Activated T-helper 1 cell treated with anti-CD3 and anti-CD28 coated beads, Interleukin-2, amount 50 U/mL, for 16 hours (primary cell): Measurements from ENCODE around the gene IRAK1.
"Not testable (repeated sequence)": the region's sequence is repeated elsewhere in the genome, so short reads cannot be mapped to it uniquely, and the experiment has no call there.

Experiments used
- DNase-seq, 2 donors: peaks; one replicate each; pipeline ENCODE4 v3.0.0-alpha.2; 2020; ENCODE audit warnings: low read depth in 1 of 2, low spot score in 1 of 2

Gene IRAK1

GRCh38 chrX:153999359-154000037 lies 20.2 kb downstream of the IRAK1 start:
- DNase-seq: no peak

GRCh38 chrX:153995504-153995903 lies 24.2 kb downstream of the IRAK1 start:
- DNase-seq: no peak

- DNase-seq: not testable (repeated sequence)
Measured at GRCh38 chrX:153994398-153994797, 25.3 kb downstream of the IRAK1 start.

GRCh38 chrX:153993978-153994377 lies 25.7 kb downstream of the IRAK1 start:
- DNase-seq: no peak

GRCh38 chrX:153993079-153993478 lies 26.6 kb downstream of the IRAK1 start:
- DNase-seq: no peak

GRCh38 chrX:153992180-153992579 lies 27.5 kb downstream of the IRAK1 start:
- DNase-seq: no peak

GRCh38 chrX:153991013-153991580 lies 28.6 kb downstream of the IRAK1 start:
- DNase-seq: no peak

GRCh38 chrX:153989973-153990655 lies 29.6 kb downstream of the IRAK1 start:
- no peak for DNase-seq

GRCh38 chrX:153988493-153988892 lies 31.2 kb downstream of the IRAK1 start:
- DNase-seq: no peak

GRCh38 chrX:153984351-153985178 lies 35.1 kb downstream of the IRAK1 start:
- no peak for DNase-seq

GRCh38 chrX:153983321-153983801 lies 36.3 kb downstream of the IRAK1 start:
- DNase-seq: no peak

- DNase-seq: no peak
Measured at GRCh38 chrX:153981771-153982533, 37.8 kb downstream of the IRAK1 start.

- DNase-seq: no peak
Measured at GRCh38 chrX:153981231-153981630, 38.5 kb downstream of the IRAK1 start.

GRCh38 chrX:153980394-153980793 lies 39.3 kb downstream of the IRAK1 start:
- not testable (repeated sequence) for DNase-seq

GRCh38 chrX:153974726-153975286 lies 44.9 kb downstream of the IRAK1 start:
- DNase-seq: no peak

- no peak for DNase-seq
Measured at GRCh38 chrX:153974003-153974725, 45.5 kb downstream of the IRAK1 start.

- DNase-seq: no peak
Measured at GRCh38 chrX:153973127-153974002, 46.3 kb downstream of the IRAK1 start.

GRCh38 chrX:153972368-153973126 lies 47.2 kb downstream of the IRAK1 start, which contains the start of gene TMEM187:
TSS of gene TMEM187 (plus strand) at chrX:153972754. CDS start at chrX:153982063, 9,309 bp downstream.
- DNase-seq: peak; percentile 60 to 87
